SK-N-SH treated with all-trans-retinoic acid at 6 μM for 48 hours (cell line): ENCODE data around the gene ZNF503.

ENCODE experiments used
- ATAC-seq: fragments of 200-7000 bp; cut with Tn5 transposase; 3 replicates; pipeline ENCODE4 v1.9.1; 2020; ENCODE audit warnings: mild to moderate bottlenecking, moderate library complexity
- ARNTL ChIP-seq: fragments of 450-650 bp; formaldehyde crosslinking; IDR thresholded peaks from 2 replicates; pipeline ENCODE4 v1.5.0; 2020; ENCODE audit warnings: low read depth, mild to moderate bottlenecking, moderate library complexity, borderline replicate concordance
- BACH2 ChIP-seq: fragments of 250-450 bp; sonication (Bioruptor Pico); IDR thresholded peaks from 2 replicates; pipeline ENCODE4 v1.9.0; 2021; ENCODE audit warnings: mild to moderate bottlenecking, borderline replicate concordance
- CSDC2 ChIP-seq: fragments of 250-450 bp; sonication (Bioruptor Pico); IDR thresholded peaks from 2 replicates; pipeline ENCODE4 v1.5.0; 2020; ENCODE audit warnings: mild to moderate bottlenecking, moderate library complexity
- CSRNP3 ChIP-seq: fragments of 250-450 bp; sonication (Bioruptor Pico); IDR thresholded peaks from 2 replicates; pipeline ENCODE4 v1.5.1; 2021; ENCODE audit warnings: mild to moderate bottlenecking, moderate library complexity
- GLIS3 ChIP-seq: fragments of 250-450 bp; sonication (Bioruptor Pico); IDR thresholded peaks from 2 replicates; pipeline ENCODE4 v1.5.0; 2020; ENCODE audit warnings: mild to moderate bottlenecking, moderate library complexity
- ISL1 ChIP-seq: fragments of 250-450 bp; sonication (Bioruptor Pico); IDR thresholded peaks from 2 replicates; pipeline ENCODE4 v2.1.2; 2022; ENCODE audit warnings: mild to moderate bottlenecking, moderate library complexity
- OSR1 ChIP-seq: fragments of 250-450 bp; sonication (Bioruptor Pico); IDR thresholded peaks from 2 replicates; pipeline ENCODE4 v1.8.0; 2022; ENCODE audit warnings: moderate library complexity, mild to moderate bottlenecking, inconsistent platforms
- PATZ1 ChIP-seq: fragments of 250-450 bp; sonication (Bioruptor Pico); IDR thresholded peaks from 2 replicates; pipeline ENCODE4 v1.8.0; 2020; ENCODE audit warnings: mild to moderate bottlenecking, moderate library complexity, borderline replicate concordance
- POU6F1 ChIP-seq: fragments of 250-450 bp; sonication (Bioruptor Pico); IDR thresholded peaks from 2 replicates; pipeline ENCODE4 v1.8.0; 2021; ENCODE audit warnings: low read depth, mild to moderate bottlenecking, moderate library complexity, borderline replicate concordance
- PPARA ChIP-seq: fragments of 250-450 bp; sonication (Bioruptor Pico); IDR thresholded peaks from 2 replicates; pipeline ENCODE4 v1.5.0; 2020; ENCODE audit warnings: mild to moderate bottlenecking, borderline replicate concordance
- RARB ChIP-seq: fragments of 250-450 bp; sonication (Bioruptor Pico); IDR thresholded peaks from 2 replicates; pipeline ENCODE4 v1.8.0; 2021; ENCODE audit warnings: mild to moderate bottlenecking, moderate library complexity
- SNAI2 ChIP-seq: fragments of 250-450 bp; sonication (Bioruptor Pico); IDR thresholded peaks from 2 replicates; pipeline ENCODE4 v1.5.0; 2020; ENCODE audit warnings: mild to moderate bottlenecking, moderate library complexity
- TOX ChIP-seq: fragments of 250-450 bp; sonication (Bioruptor Pico); IDR thresholded peaks from 2 replicates; pipeline ENCODE4 v1.8.0; 2021; ENCODE audit warnings: mild to moderate bottlenecking, moderate library complexity, borderline replicate concordance
- ZFP3 ChIP-seq: fragments of 250-450 bp; sonication (Bioruptor Pico); IDR thresholded peaks from 2 replicates; pipeline ENCODE4 v1.5.0; 2020; ENCODE audit warnings: mild to moderate bottlenecking, moderate library complexity
- ZFP30 ChIP-seq: fragments of 450-650 bp; formaldehyde crosslinking; IDR thresholded peaks from 2 replicates; pipeline ENCODE4 v1.5.0; 2022; ENCODE audit warnings: mild to moderate bottlenecking, moderate library complexity
- ZNF565 ChIP-seq: fragments of 450-650 bp; formaldehyde crosslinking; conservative IDR thresholded peaks from 2 replicates; pipeline ENCODE4 v1.5.0; 2020; ENCODE audit warnings: low read depth, mild to moderate bottlenecking, moderate library complexity
- ZNF70 ChIP-seq: fragments of 450-650 bp; formaldehyde crosslinking; IDR thresholded peaks from 2 replicates; pipeline ENCODE4 v1.5.0; 2020; ENCODE audit warnings: mild to moderate bottlenecking, moderate library complexity
- ZNF8 ChIP-seq: fragments of 450-650 bp; formaldehyde crosslinking; IDR thresholded peaks from 2 replicates; pipeline ENCODE4 v1.5.0; 2020; ENCODE audit warnings: mild to moderate bottlenecking, moderate library complexity
- TF ChIP-seq, protein P1 (sequence below): fragments of 250-450 bp; sonication (Bioruptor Pico); IDR thresholded peaks from 2 replicates; pipeline ENCODE4 v1.5.1; 2020; ENCODE audit warnings: low read depth, mild to moderate bottlenecking, moderate library complexity
- TF ChIP-seq, protein P2 (sequence below): fragments of 250-450 bp; sonication (Bioruptor Pico); IDR thresholded peaks from 2 replicates; pipeline ENCODE4 v1.5.0; 2020; ENCODE audit warnings: mild to moderate bottlenecking, moderate library complexity

Gene ZNF503

DNA sequence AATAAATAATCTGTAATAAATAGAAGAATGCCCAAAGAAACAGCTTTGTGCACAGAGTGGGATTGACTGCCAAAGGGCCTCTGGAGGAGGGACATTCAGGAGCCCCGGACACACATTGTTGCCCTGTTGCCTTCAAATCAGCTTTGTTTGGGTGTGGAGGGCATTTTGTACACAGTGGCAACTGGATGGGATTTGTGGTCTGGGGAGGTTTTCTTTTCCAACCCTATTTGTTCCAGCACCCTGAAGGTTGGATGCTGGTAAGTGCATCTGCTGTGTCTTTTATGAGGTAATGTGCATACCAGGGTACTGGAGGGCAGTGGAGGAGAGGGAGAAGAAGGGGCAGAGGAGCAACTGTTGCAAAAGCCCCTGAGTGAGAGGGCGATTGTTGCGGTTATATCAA, 36.1 kb upstream of the ZNF503 start:
- no peak for ATAC-seq

GRCh38 chr10:75436896-75437295, 35.3 kb upstream of the ZNF503 start:
- ATAC-seq, result no peak
- TF ChIP-seq ZNF8 (CRISPR knock-in tag), result no peak
- TF ChIP-seq SNAI2 (CRISPR knock-in tag), result no peak
- no peak for TF ChIP-seq PPARA (CRISPR knock-in tag)
- no peak for TF ChIP-seq TOX (CRISPR knock-in tag)
- TF ChIP-seq OSR1 (CRISPR knock-in tag), result no peak
- TF ChIP-seq CSDC2 (CRISPR knock-in tag), result no peak
- no peak for TF ChIP-seq ZFP30 (CRISPR knock-in tag)
- TF ChIP-seq RARB (CRISPR knock-in tag), result no peak
- no peak for TF ChIP-seq ARNTL (CRISPR knock-in tag)
- TF ChIP-seq ZNF565 (CRISPR knock-in tag), result no peak
- TF ChIP-seq, protein P1, sequence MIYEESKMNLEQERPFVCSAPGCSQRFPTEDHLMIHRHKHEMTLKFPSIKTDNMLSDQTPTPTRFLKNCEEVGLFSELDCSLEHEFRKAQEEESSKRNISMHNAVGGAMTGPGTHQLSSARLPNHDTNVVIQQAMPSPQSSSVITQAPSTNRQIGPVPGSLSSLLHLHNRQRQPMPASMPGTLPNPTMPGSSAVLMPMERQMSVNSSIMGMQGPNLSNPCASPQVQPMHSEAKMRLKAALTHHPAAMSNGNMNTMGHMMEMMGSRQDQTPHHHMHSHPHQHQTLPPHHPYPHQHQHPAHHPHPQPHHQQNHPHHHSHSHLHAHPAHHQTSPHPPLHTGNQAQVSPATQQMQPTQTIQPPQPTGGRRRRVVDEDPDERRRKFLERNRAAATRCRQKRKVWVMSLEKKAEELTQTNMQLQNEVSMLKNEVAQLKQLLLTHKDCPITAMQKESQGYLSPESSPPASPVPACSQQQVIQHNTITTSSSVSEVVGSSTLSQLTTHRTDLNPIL, result no peak
- no peak for TF ChIP-seq PATZ1
- no peak for TF ChIP-seq ISL1 (CRISPR knock-in tag)

More for the DNA sequence above, 36.1 kb upstream of the ZNF503 start:
- TF ChIP-seq, protein P1, result no peak
- no peak for TF ChIP-seq PATZ1
- no peak for TF ChIP-seq BACH2 (CRISPR knock-in tag)
- no peak for TF ChIP-seq ZFP3 (CRISPR knock-in tag)
- TF ChIP-seq ISL1 (CRISPR knock-in tag), result no peak
- no peak for TF ChIP-seq RARB (CRISPR knock-in tag)
- TF ChIP-seq ZNF8 (CRISPR knock-in tag), result no peak
- TF ChIP-seq CSRNP3, result no peak
- TF ChIP-seq GLIS3 (CRISPR knock-in tag), result no peak
- no peak for TF ChIP-seq ZNF70 (CRISPR knock-in tag)
- no peak for TF ChIP-seq ARNTL (CRISPR knock-in tag)
- TF ChIP-seq PPARA (CRISPR knock-in tag), result no peak
- TF ChIP-seq, protein P2, sequence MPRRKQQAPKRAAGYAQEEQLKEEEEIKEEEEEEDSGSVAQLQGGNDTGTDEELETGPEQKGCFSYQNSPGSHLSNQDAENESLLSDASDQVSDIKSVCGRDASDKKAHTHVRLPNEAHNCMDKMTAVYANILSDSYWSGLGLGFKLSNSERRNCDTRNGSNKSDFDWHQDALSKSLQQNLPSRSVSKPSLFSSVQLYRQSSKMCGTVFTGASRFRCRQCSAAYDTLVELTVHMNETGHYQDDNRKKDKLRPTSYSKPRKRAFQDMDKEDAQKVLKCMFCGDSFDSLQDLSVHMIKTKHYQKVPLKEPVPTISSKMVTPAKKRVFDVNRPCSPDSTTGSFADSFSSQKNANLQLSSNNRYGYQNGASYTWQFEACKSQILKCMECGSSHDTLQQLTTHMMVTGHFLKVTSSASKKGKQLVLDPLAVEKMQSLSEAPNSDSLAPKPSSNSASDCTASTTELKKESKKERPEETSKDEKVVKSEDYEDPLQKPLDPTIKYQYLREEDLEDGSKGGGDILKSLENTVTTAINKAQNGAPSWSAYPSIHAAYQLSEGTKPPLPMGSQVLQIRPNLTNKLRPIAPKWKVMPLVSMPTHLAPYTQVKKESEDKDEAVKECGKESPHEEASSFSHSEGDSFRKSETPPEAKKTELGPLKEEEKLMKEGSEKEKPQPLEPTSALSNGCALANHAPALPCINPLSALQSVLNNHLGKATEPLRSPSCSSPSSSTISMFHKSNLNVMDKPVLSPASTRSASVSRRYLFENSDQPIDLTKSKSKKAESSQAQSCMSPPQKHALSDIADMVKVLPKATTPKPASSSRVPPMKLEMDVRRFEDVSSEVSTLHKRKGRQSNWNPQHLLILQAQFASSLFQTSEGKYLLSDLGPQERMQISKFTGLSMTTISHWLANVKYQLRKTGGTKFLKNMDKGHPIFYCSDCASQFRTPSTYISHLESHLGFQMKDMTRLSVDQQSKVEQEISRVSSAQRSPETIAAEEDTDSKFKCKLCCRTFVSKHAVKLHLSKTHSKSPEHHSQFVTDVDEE, result no peak
- TF ChIP-seq TOX (CRISPR knock-in tag), result no peak
- TF ChIP-seq POU6F1 (CRISPR knock-in tag), result no peak
- no peak for TF ChIP-seq SNAI2 (CRISPR knock-in tag)
- TF ChIP-seq OSR1 (CRISPR knock-in tag), result no peak
- no peak for TF ChIP-seq CSDC2 (CRISPR knock-in tag)
